ENCODE data around the gene KMT5C.

Gene KMT5C

DNA sequence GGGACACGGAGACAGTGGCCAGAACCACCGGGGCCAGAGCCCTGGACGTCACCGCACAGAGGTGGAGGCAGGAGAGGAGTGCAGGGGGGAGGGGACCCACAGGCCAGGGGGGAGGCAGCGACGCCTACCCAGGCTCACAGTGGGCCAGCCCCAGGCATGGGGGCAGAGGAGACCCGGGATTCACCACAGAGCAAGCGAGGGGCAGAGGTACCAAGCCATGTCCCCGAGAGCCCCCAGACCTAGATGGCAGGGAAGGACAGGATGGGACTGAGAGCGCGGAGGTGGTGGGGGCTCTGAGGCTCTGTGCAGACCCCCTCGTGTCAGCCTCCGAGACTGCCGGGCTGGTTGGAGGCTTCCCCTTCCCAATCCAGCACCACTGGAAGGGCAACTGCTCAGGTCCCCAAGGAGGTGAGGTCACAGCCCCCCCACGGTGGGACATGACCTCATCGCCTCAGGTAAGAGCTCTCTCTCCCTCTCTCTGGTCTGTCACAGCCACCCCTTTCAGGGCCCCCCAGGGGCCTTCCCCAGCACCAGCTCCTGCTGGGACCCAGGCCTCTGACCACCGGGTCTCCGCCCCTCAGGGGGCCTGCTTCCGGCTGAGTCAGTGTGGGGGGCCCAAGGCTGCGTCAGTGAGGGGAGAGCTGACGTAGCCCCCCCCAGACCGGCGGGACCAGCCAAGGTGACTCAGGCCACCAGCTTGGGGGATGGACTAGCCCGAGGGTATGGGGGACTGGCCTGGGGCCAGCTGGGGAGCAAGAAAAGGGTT is 32.8 kb downstream of the KMT5C start:
- H3K27ac ChIP-seq (ENCODE audit: low read depth, low read length) = no peak overlapping the region
- no peak overlapping the region for H3K4me3 ChIP-seq (ENCODE audit: low read depth in 1 of 5, low read length in 5 of 5)
- H3K9ac ChIP-seq (ENCODE audit: low read length in 5 of 5) = no peak overlapping the region
- H3K36me3 ChIP-seq (ENCODE audit: control insufficient read depth in 5 of 5, insufficient read depth in 5 of 5, low read length in 5 of 5) = no peaks in the 10 kb centered on the region
- H3K27me3 ChIP-seq (ENCODE audit: control insufficient read depth in 5 of 5, insufficient read depth in 4 of 5, low read length in 5 of 5) = peaks cover 53 to 80% (median 57%) of the 10 kb centered on the region in 5 donors
- peaks cover 0 to 18% (median 10%) of the 10 kb centered on the region in 5 donors for H3K4me1 ChIP-seq (ENCODE audit: control insufficient read depth in 5 of 5, insufficient read depth in 5 of 5, low read length in 5 of 5)
- H3K9me3 ChIP-seq (ENCODE audit: control insufficient read depth in 5 of 5, low read length in 5 of 5) = no peaks in the 10 kb centered on the region

- H3K27ac ChIP-seq (ENCODE audit: low read depth, low read length) = no peak overlapping the region
- H3K4me1 ChIP-seq (ENCODE audit: control insufficient read depth in 5 of 5, insufficient read depth in 5 of 5, low read length in 5 of 5) = peaks cover 0 to 22% (median 10%) of the 10 kb centered on the region in 5 donors
- H3K9ac ChIP-seq (ENCODE audit: low read length in 5 of 5) = no peak overlapping the region
- peaks cover 54 to 78% (median 56%) of the 10 kb centered on the region in 5 donors for H3K27me3 ChIP-seq (ENCODE audit: control insufficient read depth in 5 of 5, insufficient read depth in 4 of 5, low read length in 5 of 5)
- no peak overlapping the region for H3K4me3 ChIP-seq (ENCODE audit: low read depth in 1 of 5, low read length in 5 of 5)
- H3K36me3 ChIP-seq (ENCODE audit: control insufficient read depth in 5 of 5, insufficient read depth in 5 of 5, low read length in 5 of 5) = no peaks in the 10 kb centered on the region
- H3K9me3 ChIP-seq (ENCODE audit: control insufficient read depth in 5 of 5, low read length in 5 of 5) = no peaks in the 10 kb centered on the region
Observed at GRCh38 chr19:55373306-55373992, 33.8 kb downstream of the KMT5C start.

- H3K4me3 ChIP-seq (ENCODE audit: low read depth in 1 of 5, low read length in 5 of 5) = no peak overlapping the region
- no peak overlapping the region for H3K9ac ChIP-seq (ENCODE audit: low read length in 5 of 5)
- H3K4me1 ChIP-seq (ENCODE audit: control insufficient read depth in 5 of 5, insufficient read depth in 5 of 5, low read length in 5 of 5) = peaks cover 0 to 17% (median 6%) of the 10 kb centered on the region in 5 donors
- no peaks in the 10 kb centered on the region for H3K36me3 ChIP-seq (ENCODE audit: control insufficient read depth in 5 of 5, insufficient read depth in 5 of 5, low read length in 5 of 5)
- no peaks in the 10 kb centered on the region for H3K9me3 ChIP-seq (ENCODE audit: control insufficient read depth in 5 of 5, low read length in 5 of 5)
- peaks cover 48 to 72% (median 49%) of the 10 kb centered on the region in 5 donors for H3K27me3 ChIP-seq (ENCODE audit: control insufficient read depth in 5 of 5, insufficient read depth in 4 of 5, low read length in 5 of 5)
- H3K27ac ChIP-seq (ENCODE audit: low read depth, low read length) = no peak overlapping the region
Observed at GRCh38 chr19:55373993-55374757, 34.5 kb downstream of the KMT5C start.

- Histone ChIP-seq H3K27ac (ENCODE audit: low read depth, low read length) (no peak within 1 kb of the TSS), H3K9ac (ENCODE audit: low read length in 5 of 5) (no peak within 1 kb of the TSS), H3K4me3 (ENCODE audit: low read depth in 1 of 5, low read length in 5 of 5) (no peak within 1 kb of the TSS), H3K9me3 (ENCODE audit: control insufficient read depth in 5 of 5, low read length in 5 of 5) (no peaks in the 10 kb centered on the region), H3K36me3 (ENCODE audit: control insufficient read depth in 5 of 5, insufficient read depth in 5 of 5, low read length in 5 of 5) (no peaks in the 10 kb centered on the region), H3K4me1 (ENCODE audit: control insufficient read depth in 5 of 5, insufficient read depth in 5 of 5, low read length in 5 of 5) (peaks cover 0 to 9% (median 0%) of the 10 kb centered on the region in 5 donors), H3K27me3 (ENCODE audit: control insufficient read depth in 5 of 5, insufficient read depth in 4 of 5, low read length in 5 of 5) (peaks cover 34 to 60% (median 38%) of the 10 kb centered on the region in 5 donors)
Observed at GRCh38 chr19:55376241-55376933, 36.7 kb downstream of the KMT5C start, which contains the start of gene TMEM190. TMEM190 (plus strand) TSS chr19:55376826; CDS start chr19:55376854, 28 bp downstream.

- no peak overlapping the region for H3K4me3 ChIP-seq (ENCODE audit: low read depth in 1 of 5, low read length in 5 of 5)
- H3K9ac ChIP-seq (ENCODE audit: low read length in 5 of 5) = no peak overlapping the region
- H3K27me3 ChIP-seq (ENCODE audit: control insufficient read depth in 5 of 5, insufficient read depth in 4 of 5, low read length in 5 of 5) = peaks cover 26 to 52% (median 31%) of the 10 kb centered on the region in 5 donors
- H3K36me3 ChIP-seq (ENCODE audit: control insufficient read depth in 5 of 5, insufficient read depth in 5 of 5, low read length in 5 of 5) = no peaks in the 10 kb centered on the region
- H3K9me3 ChIP-seq (ENCODE audit: control insufficient read depth in 5 of 5, low read length in 5 of 5) = no peaks in the 10 kb centered on the region
- H3K27ac ChIP-seq (ENCODE audit: low read depth, low read length) = no peak overlapping the region
- H3K4me1 ChIP-seq (ENCODE audit: control insufficient read depth in 5 of 5, insufficient read depth in 5 of 5, low read length in 5 of 5) = peaks cover 0 to 9% (median 0%) of the 10 kb centered on the region in 5 donors
Observed at GRCh38 chr19:55377356-55378131, 37.9 kb downstream of the KMT5C start.

- Histone ChIP-seq H3K9ac (ENCODE audit: low read length in 5 of 5) (no peak overlapping the region), H3K4me3 (ENCODE audit: low read depth in 1 of 5, low read length in 5 of 5) (no peak overlapping the region), H3K36me3 (ENCODE audit: control insufficient read depth in 5 of 5, insufficient read depth in 5 of 5, low read length in 5 of 5) (no peaks in the 10 kb centered on the region), H3K9me3 (ENCODE audit: control insufficient read depth in 5 of 5, low read length in 5 of 5) (no peaks in the 10 kb centered on the region), H3K27ac (ENCODE audit: low read depth, low read length) (no peak overlapping the region), H3K4me1 (ENCODE audit: control insufficient read depth in 5 of 5, insufficient read depth in 5 of 5, low read length in 5 of 5) (peaks cover 0 to 12% (median 6%) of the 10 kb centered on the region in 5 donors), H3K27me3 (ENCODE audit: control insufficient read depth in 5 of 5, insufficient read depth in 4 of 5, low read length in 5 of 5) (peaks cover 17 to 38% (median 23%) of the 10 kb centered on the region in 5 donors)
Observed at GRCh38 chr19:55379174-55379573, 39.5 kb downstream of the KMT5C start.

GRCh38 chr19:55382013-55382412 is 42.3 kb downstream of the KMT5C start:
- Histone ChIP-seq H3K27ac (ENCODE audit: low read depth, low read length) (no peak overlapping the region), H3K36me3 (ENCODE audit: control insufficient read depth in 5 of 5, insufficient read depth in 5 of 5, low read length in 5 of 5) (peaks cover 0 to 2% (median under 1%) of the 10 kb centered on the region in 5 donors), H3K9me3 (ENCODE audit: control insufficient read depth in 5 of 5, low read length in 5 of 5) (no peaks in the 10 kb centered on the region), H3K9ac (ENCODE audit: low read length in 5 of 5) (no peak overlapping the region), H3K4me1 (ENCODE audit: control insufficient read depth in 5 of 5, insufficient read depth in 5 of 5, low read length in 5 of 5) (peaks cover 7 to 34% (median 27%) of the 10 kb centered on the region in 5 donors), H3K4me3 (ENCODE audit: low read depth in 1 of 5, low read length in 5 of 5) (no peak overlapping the region), H3K27me3 (ENCODE audit: control insufficient read depth in 5 of 5, insufficient read depth in 4 of 5, low read length in 5 of 5) (peaks cover 7 to 13% (median 9%) of the 10 kb centered on the region in 5 donors)

DNA sequence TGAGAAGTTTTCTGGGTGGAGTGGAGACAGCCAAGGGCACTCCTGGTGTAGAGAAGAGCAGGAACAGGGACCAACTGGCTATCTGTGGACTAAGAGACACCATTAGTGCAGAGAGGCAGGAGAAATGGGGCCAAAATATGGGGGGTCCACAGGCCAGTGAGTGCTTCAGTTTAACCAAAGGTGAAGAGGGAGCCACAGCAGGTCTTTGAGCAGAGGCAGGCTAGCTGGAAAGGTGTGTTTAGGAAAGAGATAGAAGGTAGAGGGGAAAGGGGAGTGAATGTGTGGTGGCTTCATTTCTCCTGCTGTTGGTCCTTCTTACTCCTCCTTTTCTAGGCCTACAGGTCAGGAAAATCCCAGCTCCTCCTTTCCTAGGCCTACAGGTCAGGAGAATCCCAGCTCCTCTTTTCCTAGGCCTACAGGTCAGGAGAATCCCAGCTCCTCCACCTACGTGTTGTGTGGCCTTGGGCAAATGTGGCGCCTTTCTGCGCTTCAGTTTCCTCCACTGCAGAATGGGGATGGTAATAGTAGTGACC is 42.9 kb downstream of the KMT5C start:
- H3K4me3 ChIP-seq (ENCODE audit: low read depth in 1 of 5, low read length in 5 of 5) = no peak overlapping the region
- peaks cover 4 to 10% (median 5%) of the 10 kb centered on the region in 5 donors for H3K27me3 ChIP-seq (ENCODE audit: control insufficient read depth in 5 of 5, insufficient read depth in 4 of 5, low read length in 5 of 5)
- H3K9ac ChIP-seq (ENCODE audit: low read length in 5 of 5) = no peak overlapping the region
- H3K36me3 ChIP-seq (ENCODE audit: control insufficient read depth in 5 of 5, insufficient read depth in 5 of 5, low read length in 5 of 5) = peaks cover 0 to 8% (median 6%) of the 10 kb centered on the region in 5 donors
- peaks cover 12 to 37% (median 33%) of the 10 kb centered on the region in 5 donors for H3K4me1 ChIP-seq (ENCODE audit: control insufficient read depth in 5 of 5, insufficient read depth in 5 of 5, low read length in 5 of 5)
- no peaks in the 10 kb centered on the region for H3K9me3 ChIP-seq (ENCODE audit: control insufficient read depth in 5 of 5, low read length in 5 of 5)
- no peak overlapping the region for H3K27ac ChIP-seq (ENCODE audit: low read depth, low read length)

All from subcutaneous abdominal adipose tissue (tissue), 5 donors.